ENCODE data around the gene SNAP91.

SNAP91 gene

GRCh38 chr6:83707829-83708545 lies 914 bp downstream of the SNAP91 start:
- Histone ChIP-seq H3K9me3 (ENCODE audit: control extremely low read depth in 1 of 5, control insufficient read depth in 4 of 5, insufficient read depth in 2 of 5, low read depth in 1 of 5, low read length in 4 of 5) (peaks cover 0 to 18% (median 5%) of the 10 kb centered on the region in 5 experiments), H3K4me3 (ENCODE audit: control insufficient read depth in 1 of 7, extremely low read depth in 1 of 7, insufficient read depth in 4 of 7, low read depth in 2 of 7, low read length in 6 of 7) (peak overlapping the region in 5 of 7 experiments; percentile 40 to 72 (median 61)), H3K27me3 (replicated peaks in 2 of 5; ENCODE audit: control insufficient read depth in 4 of 5, insufficient read depth in 5 of 5, low read length in 4 of 5) (peaks cover 16 to 67% (median 33%) of the 10 kb centered on the region in 5 experiments), H3K36me3 (ENCODE audit: control insufficient read depth in 4 of 4, insufficient read depth in 4 of 4, low read length in 3 of 4) (no peaks in the 10 kb centered on the region), H3K4me1 (ENCODE audit: control extremely low read depth in 1 of 4, control insufficient read depth in 4 of 4, insufficient read depth in 4 of 4, low read length in 3 of 4) (peaks cover 0 to 18% (median 13%) of the 10 kb centered on the region in 4 experiments), H3K27ac (ENCODE audit: insufficient read depth in 1 of 2, low read depth in 1 of 2, low read length in 2 of 2, poor library complexity in 1 of 2, severe bottlenecking in 2 of 2) (no peak overlapping the region)
- WGBS (ENCODE audit: insufficient coverage), result 2% methylated on average over 47 of the region's 53 CpGs
- ChIA-PET POLR2A (no interaction called here), CTCF (no interaction called here)
- DNase-seq, result peak in 1 of 3 donors; percentile 34

GRCh38 chr6:83702749-83703148 lies 6.2 kb downstream of the SNAP91 start:
- ChIA-PET POLR2A (interaction anchor here (0.7 kb wide), 1 partner anchor 110 kb away, joined by 3 read pairs; no protein-coding TSS in a partner anchor), CTCF (no interaction called here)
- Histone ChIP-seq H3K36me3 (ENCODE audit: control insufficient read depth in 4 of 4, insufficient read depth in 4 of 4, low read length in 3 of 4) (no peaks in the 10 kb centered on the region), H3K27me3 (replicated peaks in 2 of 5; ENCODE audit: control insufficient read depth in 4 of 5, insufficient read depth in 5 of 5, low read length in 4 of 5) (peaks cover 14 to 44% (median 21%) of the 10 kb centered on the region in 5 experiments), H3K9me3 (ENCODE audit: control extremely low read depth in 1 of 5, control insufficient read depth in 4 of 5, insufficient read depth in 2 of 5, low read depth in 1 of 5, low read length in 4 of 5) (no peaks in the 10 kb centered on the region), H3K4me1 (ENCODE audit: control extremely low read depth in 1 of 4, control insufficient read depth in 4 of 4, insufficient read depth in 4 of 4, low read length in 3 of 4) (peaks cover 0 to 2% (median under 1%) of the 10 kb centered on the region in 4 experiments), H3K27ac (ENCODE audit: insufficient read depth in 1 of 2, low read depth in 1 of 2, low read length in 2 of 2, poor library complexity in 1 of 2, severe bottlenecking in 2 of 2) (no peak overlapping the region), H3K4me3 (ENCODE audit: control insufficient read depth in 1 of 7, extremely low read depth in 1 of 7, insufficient read depth in 4 of 7, low read depth in 2 of 7, low read length in 6 of 7) (no peak overlapping the region)
- no CpG with 5 or more reads among the region's 2 CpGs for WGBS (ENCODE audit: insufficient coverage)
- no peak for DNase-seq

GRCh38 chr6:83702077-83702476 lies 6.8 kb downstream of the SNAP91 start:
- Histone ChIP-seq H3K36me3 (ENCODE audit: control insufficient read depth in 4 of 4, insufficient read depth in 4 of 4, low read length in 3 of 4) (no peaks in the 10 kb centered on the region), H3K9me3 (ENCODE audit: control extremely low read depth in 1 of 5, control insufficient read depth in 4 of 5, insufficient read depth in 2 of 5, low read depth in 1 of 5, low read length in 4 of 5) (no peaks in the 10 kb centered on the region), H3K27ac (ENCODE audit: insufficient read depth in 1 of 2, low read depth in 1 of 2, low read length in 2 of 2, poor library complexity in 1 of 2, severe bottlenecking in 2 of 2) (no peak overlapping the region), H3K27me3 (replicated peaks in 2 of 5; ENCODE audit: control insufficient read depth in 4 of 5, insufficient read depth in 5 of 5, low read length in 4 of 5) (peaks cover 10 to 37% (median 16%) of the 10 kb centered on the region in 5 experiments), H3K4me1 (ENCODE audit: control extremely low read depth in 1 of 4, control insufficient read depth in 4 of 4, insufficient read depth in 4 of 4, low read length in 3 of 4) (no peaks in the 10 kb centered on the region), H3K4me3 (ENCODE audit: control insufficient read depth in 1 of 7, extremely low read depth in 1 of 7, insufficient read depth in 4 of 7, low read depth in 2 of 7, low read length in 6 of 7) (no peak overlapping the region)
- DNase-seq, result no peak
- WGBS (ENCODE audit: insufficient coverage), result no CpG with 5 or more reads among the region's 1 CpG
- POLR2A ChIA-PET, result no interaction called here
- CTCF ChIA-PET, result interaction anchor here (1.0 kb wide), 1 partner anchor 22 kb away, joined by 3 read pairs; no protein-coding TSS in a partner anchor

- CTCF ChIA-PET, result no interaction called here
- no peak overlapping the region for H3K4me3 ChIP-seq (ENCODE audit: control insufficient read depth in 1 of 7, extremely low read depth in 1 of 7, insufficient read depth in 4 of 7, low read depth in 2 of 7, low read length in 6 of 7)
- no peaks in the 10 kb centered on the region for H3K4me1 ChIP-seq (ENCODE audit: control extremely low read depth in 1 of 4, control insufficient read depth in 4 of 4, insufficient read depth in 4 of 4, low read length in 3 of 4)
- peaks cover under 1 to 4% (median 2%) of the 10 kb centered on the region in 5 experiments for H3K27me3 ChIP-seq (replicated peaks in 2 of 5; ENCODE audit: control insufficient read depth in 4 of 5, insufficient read depth in 5 of 5, low read length in 4 of 5)
- no peak overlapping the region for H3K27ac ChIP-seq (ENCODE audit: insufficient read depth in 1 of 2, low read depth in 1 of 2, low read length in 2 of 2, poor library complexity in 1 of 2, severe bottlenecking in 2 of 2)
- DNase-seq, result no peak
- H3K36me3 ChIP-seq (ENCODE audit: control insufficient read depth in 4 of 4, insufficient read depth in 4 of 4, low read length in 3 of 4), result no peaks in the 10 kb centered on the region
- WGBS (ENCODE audit: insufficient coverage), result 100% methylated on average over 1 of the region's 1 CpG
- peaks cover 0 to 1% (median 0%) of the 10 kb centered on the region in 5 experiments for H3K9me3 ChIP-seq (ENCODE audit: control extremely low read depth in 1 of 5, control insufficient read depth in 4 of 5, insufficient read depth in 2 of 5, low read depth in 1 of 5, low read length in 4 of 5)
- POLR2A ChIA-PET, result no interaction called here
Observed at GRCh38 chr6:83696674-83697073, 12.2 kb downstream of the SNAP91 start.

DNA sequence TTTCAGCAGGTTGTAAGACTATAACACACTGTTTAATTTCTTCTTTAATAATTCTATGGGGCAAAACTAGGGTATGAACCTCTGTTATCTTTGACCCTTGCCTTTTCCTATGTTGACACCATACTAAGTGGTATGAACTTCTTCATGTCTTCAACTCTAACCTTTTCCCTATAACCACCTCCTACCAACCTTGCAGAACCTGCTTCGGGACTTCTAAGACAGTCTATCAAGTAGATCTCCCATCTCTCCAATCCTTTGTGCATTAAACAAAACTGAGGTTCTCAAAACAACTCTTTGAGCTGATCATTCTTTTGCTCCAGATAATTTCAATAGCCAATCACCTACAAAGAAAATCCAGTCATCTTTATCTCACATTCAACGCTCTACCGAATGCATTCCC lies 23.4 kb downstream of the SNAP91 start:
- WGBS (ENCODE audit: insufficient coverage), result 94% methylated on average over 3 of the region's 3 CpGs

DNA sequence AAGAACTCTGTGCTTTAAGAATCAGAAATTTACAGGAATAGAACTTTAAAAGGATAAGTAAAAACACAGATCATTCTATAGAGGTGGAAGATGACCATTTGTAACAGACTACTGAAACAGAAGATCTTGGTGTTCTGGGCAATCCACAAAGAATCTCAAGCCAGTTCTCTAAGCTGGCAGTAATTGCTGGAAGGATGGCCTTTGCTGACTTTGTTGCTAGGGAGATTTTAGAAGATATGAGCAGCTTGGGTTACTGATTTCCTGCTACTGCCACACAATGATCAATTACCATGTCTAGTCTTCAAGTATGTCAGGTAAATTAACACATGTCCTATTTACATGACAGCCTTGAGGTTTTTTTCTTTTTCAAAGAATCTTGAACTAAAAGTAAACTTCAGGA lies 31.1 kb downstream of the SNAP91 start:
- no peaks in the 10 kb centered on the region for H3K36me3 ChIP-seq (ENCODE audit: control insufficient read depth in 4 of 4, insufficient read depth in 4 of 4, low read length in 3 of 4)
- no peak for DNase-seq
- no peaks in the 10 kb centered on the region for H3K4me1 ChIP-seq (ENCODE audit: control extremely low read depth in 1 of 4, control insufficient read depth in 4 of 4, insufficient read depth in 4 of 4, low read length in 3 of 4)
- H3K4me3 ChIP-seq (ENCODE audit: control insufficient read depth in 1 of 7, extremely low read depth in 1 of 7, insufficient read depth in 4 of 7, low read depth in 2 of 7, low read length in 6 of 7), result no peak overlapping the region
- no peaks in the 10 kb centered on the region for H3K9me3 ChIP-seq (ENCODE audit: control extremely low read depth in 1 of 5, control insufficient read depth in 4 of 5, insufficient read depth in 2 of 5, low read depth in 1 of 5, low read length in 4 of 5)
- no peak overlapping the region for H3K27ac ChIP-seq (ENCODE audit: insufficient read depth in 1 of 2, low read depth in 1 of 2, low read length in 2 of 2, poor library complexity in 1 of 2, severe bottlenecking in 2 of 2)
- ChIA-PET POLR2A (no interaction called here), CTCF (no interaction called here)
- peaks cover 0 to 3% (median 0%) of the 10 kb centered on the region in 5 experiments for H3K27me3 ChIP-seq (replicated peaks in 2 of 5; ENCODE audit: control insufficient read depth in 4 of 5, insufficient read depth in 5 of 5, low read length in 4 of 5)

More for the DNA sequence above, 23.4 kb downstream of the SNAP91 start:
- CTCF ChIA-PET, result no interaction called here
- Histone ChIP-seq H3K9me3 (ENCODE audit: control extremely low read depth in 1 of 5, control insufficient read depth in 4 of 5, insufficient read depth in 2 of 5, low read depth in 1 of 5, low read length in 4 of 5) (no peaks in the 10 kb centered on the region), H3K4me1 (ENCODE audit: control extremely low read depth in 1 of 4, control insufficient read depth in 4 of 4, insufficient read depth in 4 of 4, low read length in 3 of 4) (no peaks in the 10 kb centered on the region), H3K27me3 (replicated peaks in 2 of 5; ENCODE audit: control insufficient read depth in 4 of 5, insufficient read depth in 5 of 5, low read length in 4 of 5) (peaks cover 0 to 4% (median 0%) of the 10 kb centered on the region in 5 experiments), H3K27ac (ENCODE audit: insufficient read depth in 1 of 2, low read depth in 1 of 2, low read length in 2 of 2, poor library complexity in 1 of 2, severe bottlenecking in 2 of 2) (no peak overlapping the region), H3K4me3 (ENCODE audit: control insufficient read depth in 1 of 7, extremely low read depth in 1 of 7, insufficient read depth in 4 of 7, low read depth in 2 of 7, low read length in 6 of 7) (no peak overlapping the region), H3K36me3 (ENCODE audit: control insufficient read depth in 4 of 4, insufficient read depth in 4 of 4, low read length in 3 of 4) (no peaks in the 10 kb centered on the region)
- no peak for DNase-seq
- POLR2A ChIA-PET, result no interaction called here

DNA sequence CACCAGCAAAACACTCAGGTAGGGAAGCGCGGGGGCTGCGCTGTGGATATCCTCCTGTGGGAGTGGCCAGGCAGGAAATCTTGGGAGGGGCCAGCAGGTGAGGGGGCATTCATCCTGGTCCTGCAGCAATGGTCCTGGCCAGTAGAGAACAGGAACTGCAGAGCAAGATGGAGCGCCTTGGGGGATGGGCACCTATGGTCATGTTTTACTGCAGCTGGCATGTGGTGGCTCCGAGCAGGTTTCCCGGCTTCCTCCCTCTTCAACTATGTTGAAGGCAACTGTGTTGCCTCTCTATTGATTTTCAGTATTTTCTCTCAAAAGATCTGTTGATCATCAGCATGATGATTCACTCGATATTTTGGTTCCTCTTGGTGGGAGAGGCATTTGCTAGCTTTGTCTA lies 70.9 kb downstream of the SNAP91 start:
- ChIA-PET POLR2A (no interaction called here), CTCF (no interaction called here)
- 94% methylated on average over 7 of the region's 7 CpGs for WGBS (ENCODE audit: insufficient coverage)
- Histone ChIP-seq H3K27ac (ENCODE audit: insufficient read depth in 1 of 2, low read depth in 1 of 2, low read length in 2 of 2, poor library complexity in 1 of 2, severe bottlenecking in 2 of 2) (no peak overlapping the region), H3K4me1 (ENCODE audit: control extremely low read depth in 1 of 4, control insufficient read depth in 4 of 4, insufficient read depth in 4 of 4, low read length in 3 of 4) (peaks cover 0 to 3% (median 0%) of the 10 kb centered on the region in 4 experiments), H3K9me3 (ENCODE audit: control extremely low read depth in 1 of 5, control insufficient read depth in 4 of 5, insufficient read depth in 2 of 5, low read depth in 1 of 5, low read length in 4 of 5) (peaks cover 0 to 2% (median 0%) of the 10 kb centered on the region in 5 experiments), H3K27me3 (replicated peaks in 2 of 5; ENCODE audit: control insufficient read depth in 4 of 5, insufficient read depth in 5 of 5, low read length in 4 of 5) (no peaks in the 10 kb centered on the region), H3K4me3 (ENCODE audit: control insufficient read depth in 1 of 7, extremely low read depth in 1 of 7, insufficient read depth in 4 of 7, low read depth in 2 of 7, low read length in 6 of 7) (no peak overlapping the region), H3K36me3 (ENCODE audit: control insufficient read depth in 4 of 4, insufficient read depth in 4 of 4, low read length in 3 of 4) (no peaks in the 10 kb centered on the region)
- DNase-seq, result no peak

Measured in common myeloid progenitor, CD34-positive (primary cell).